ENCODE measurements around the gene PTPRO.
"Not testable (repeated sequence)": the region's sequence is repeated elsewhere in the genome, so short reads cannot be mapped to it uniquely, and the experiment has no call there.

PTPRO gene

GRCh38 chr12:15600223-15600935, 278.1 kb downstream of the PTPRO start:
- no peak for DNase-seq

GRCh38 chr12:15601210-15601800, 279.0 kb downstream of the PTPRO start:
- DNase-seq, result no peak

GRCh38 chr12:15602051-15602672, 279.9 kb downstream of the PTPRO start:
- no peak for DNase-seq

GRCh38 chr12:15603474-15604085, 281.3 kb downstream of the PTPRO start:
- DNase-seq, result no peak

- DNase-seq, result no peak
These were observed 283.7 kb downstream of the PTPRO start for GRCh38 chr12:15605881-15606590.

GRCh38 chr12:15608406-15608805, 286.1 kb downstream of the PTPRO start:
- no peak for DNase-seq

GRCh38 chr12:15608941-15609340, 286.6 kb downstream of the PTPRO start:
- no peak for DNase-seq

GRCh38 chr12:15613981-15614380, 291.7 kb downstream of the PTPRO start:
- no peak for DNase-seq

GRCh38 chr12:15616495-15616894, 294.2 kb downstream of the PTPRO start:
- DNase-seq, result not testable (repeated sequence)

- no peak for DNase-seq
These were observed 298.6 kb downstream of the PTPRO start for GRCh38 chr12:15620741-15621539.

GRCh38 chr12:15625075-15625474, 302.8 kb downstream of the PTPRO start:
- DNase-seq, result no peak

GRCh38 chr12:15627995-15628945, 306.0 kb downstream of the PTPRO start:
- DNase-seq, result no peak

GRCh38 chr12:15629108-15629507, 306.8 kb downstream of the PTPRO start:
- DNase-seq, result peak in 2 of 56 donors; percentile 1 to 7

- no peak for DNase-seq
These were observed 307.5 kb downstream of the PTPRO start for GRCh38 chr12:15629761-15630160.

GRCh38 chr12:15631007-15631715, 308.9 kb downstream of the PTPRO start:
- no peak for DNase-seq

GRCh38 chr12:15632708-15633107, 310.4 kb downstream of the PTPRO start:
- no peak for DNase-seq

GRCh38 chr12:15633201-15633600, 310.9 kb downstream of the PTPRO start:
- DNase-seq, result no peak

GRCh38 chr12:15634010-15634683, 311.8 kb downstream of the PTPRO start:
- no peak for DNase-seq
